ENCODE measurements around the gene INTS7.

The INTS7 gene

GRCh38 chr1:211902624-211903291 is 132.6 kb downstream of the INTS7 start:
- Mint-ChIP-seq H3K27ac (no peak overlapping the region), H3K9me3 (ENCODE audit: low read depth) (no peaks in the 10 kb centered on the region), H3K27me3 (peaks cover 2% of the 10 kb centered on the region), H3K36me3 (no peaks in the 10 kb centered on the region), H3K4me3 (no peak overlapping the region), H3K4me1 (ENCODE audit: low read depth) (no peaks in the 10 kb centered on the region)

- no peak overlapping the region for H3K27ac Mint-ChIP-seq
- no peak overlapping the region for H3K4me3 Mint-ChIP-seq
Observed at GRCh38 chr1:211901945-211902344, 133.4 kb downstream of the INTS7 start.

GRCh38 chr1:211900441-211900840 is 134.9 kb downstream of the INTS7 start:
- no peak overlapping the region for H3K27ac Mint-ChIP-seq
- no peaks in the 10 kb centered on the region for H3K36me3 Mint-ChIP-seq
- H3K9me3 Mint-ChIP-seq (ENCODE audit: low read depth) = no peaks in the 10 kb centered on the region
- no peaks in the 10 kb centered on the region for H3K4me1 Mint-ChIP-seq (ENCODE audit: low read depth)
- peaks cover under 1% of the 10 kb centered on the region for H3K27me3 Mint-ChIP-seq
- no peak overlapping the region for H3K4me3 Mint-ChIP-seq

More at GRCh38 chr1:211901945-211902344, 133.4 kb downstream of the INTS7 start:
- H3K36me3 Mint-ChIP-seq = no peaks in the 10 kb centered on the region
- peaks cover 2% of the 10 kb centered on the region for H3K27me3 Mint-ChIP-seq
- no peaks in the 10 kb centered on the region for H3K9me3 Mint-ChIP-seq (ENCODE audit: low read depth)
- no peaks in the 10 kb centered on the region for H3K4me1 Mint-ChIP-seq (ENCODE audit: low read depth)

- Mint-ChIP-seq H3K4me1 (ENCODE audit: low read depth) (no peaks in the 10 kb centered on the region), H3K9me3 (ENCODE audit: low read depth) (no peaks in the 10 kb centered on the region), H3K36me3 (no peaks in the 10 kb centered on the region), H3K4me3 (no peak overlapping the region), H3K27me3 (no peaks in the 10 kb centered on the region), H3K27ac (no peak overlapping the region)
Observed at GRCh38 chr1:211896958-211897357, 138.4 kb downstream of the INTS7 start.

- no peaks in the 10 kb centered on the region for H3K9me3 Mint-ChIP-seq (ENCODE audit: low read depth)
- H3K4me3 Mint-ChIP-seq = no peak overlapping the region
- no peaks in the 10 kb centered on the region for H3K27me3 Mint-ChIP-seq
- peaks cover 3% of the 10 kb centered on the region for H3K4me1 Mint-ChIP-seq (ENCODE audit: low read depth)
- no peak overlapping the region for H3K27ac Mint-ChIP-seq
- no peaks in the 10 kb centered on the region for H3K36me3 Mint-ChIP-seq
Observed at GRCh38 chr1:211895126-211895759, 140.1 kb downstream of the INTS7 start.

GRCh38 chr1:211894312-211894711 is 141.0 kb downstream of the INTS7 start:
- H3K27me3 Mint-ChIP-seq = no peaks in the 10 kb centered on the region

GRCh38 chr1:211893260-211893659 is 142.1 kb downstream of the INTS7 start:
- no peaks in the 10 kb centered on the region for H3K36me3 Mint-ChIP-seq
- H3K27ac Mint-ChIP-seq = no peak overlapping the region
- no peaks in the 10 kb centered on the region for H3K27me3 Mint-ChIP-seq
- peaks cover 3% of the 10 kb centered on the region for H3K4me1 Mint-ChIP-seq (ENCODE audit: low read depth)
- no peak overlapping the region for H3K4me3 Mint-ChIP-seq
- H3K9me3 Mint-ChIP-seq (ENCODE audit: low read depth) = no peaks in the 10 kb centered on the region

More at GRCh38 chr1:211894312-211894711, 141.0 kb downstream of the INTS7 start:
- H3K27ac Mint-ChIP-seq = no peak overlapping the region
- no peak overlapping the region for H3K4me3 Mint-ChIP-seq
- H3K4me1 Mint-ChIP-seq (ENCODE audit: low read depth) = peaks cover 3% of the 10 kb centered on the region
- H3K36me3 Mint-ChIP-seq = no peaks in the 10 kb centered on the region
- no peaks in the 10 kb centered on the region for H3K9me3 Mint-ChIP-seq (ENCODE audit: low read depth)

- Mint-ChIP-seq H3K27me3 (no peaks in the 10 kb centered on the region), H3K4me3 (no peak overlapping the region), H3K4me1 (ENCODE audit: low read depth) (peaks cover 5% of the 10 kb centered on the region)
Observed at GRCh38 chr1:211892577-211892976, 142.8 kb downstream of the INTS7 start.

GRCh38 chr1:211891708-211892107 is 143.6 kb downstream of the INTS7 start:
- no peaks in the 10 kb centered on the region for H3K36me3 Mint-ChIP-seq
- peaks cover 7% of the 10 kb centered on the region for H3K4me1 Mint-ChIP-seq (ENCODE audit: low read depth)
- H3K9me3 Mint-ChIP-seq (ENCODE audit: low read depth) = no peaks in the 10 kb centered on the region
- H3K27me3 Mint-ChIP-seq = no peaks in the 10 kb centered on the region
- H3K27ac Mint-ChIP-seq = no peak overlapping the region
- no peak overlapping the region for H3K4me3 Mint-ChIP-seq

More at GRCh38 chr1:211892577-211892976, 142.8 kb downstream of the INTS7 start:
- H3K27ac Mint-ChIP-seq = no peak overlapping the region
- no peaks in the 10 kb centered on the region for H3K9me3 Mint-ChIP-seq (ENCODE audit: low read depth)
- H3K36me3 Mint-ChIP-seq = no peaks in the 10 kb centered on the region
